NCI-H2029 treated with DMSO at 0.1 percent for 48 hours (cell line): ENCODE measurements around the gene SLC7A9.
"Not testable (repeated sequence)": the region's sequence is repeated elsewhere in the genome, so short reads cannot be mapped to it uniquely, and the experiment has no call there.

ENCODE experiments used
- DNase-seq: peaks from one replicate; lab custom pipeline; 2025; lab: John Stamatoyannopoulos, UW

The SLC7A9 gene

DNA sequence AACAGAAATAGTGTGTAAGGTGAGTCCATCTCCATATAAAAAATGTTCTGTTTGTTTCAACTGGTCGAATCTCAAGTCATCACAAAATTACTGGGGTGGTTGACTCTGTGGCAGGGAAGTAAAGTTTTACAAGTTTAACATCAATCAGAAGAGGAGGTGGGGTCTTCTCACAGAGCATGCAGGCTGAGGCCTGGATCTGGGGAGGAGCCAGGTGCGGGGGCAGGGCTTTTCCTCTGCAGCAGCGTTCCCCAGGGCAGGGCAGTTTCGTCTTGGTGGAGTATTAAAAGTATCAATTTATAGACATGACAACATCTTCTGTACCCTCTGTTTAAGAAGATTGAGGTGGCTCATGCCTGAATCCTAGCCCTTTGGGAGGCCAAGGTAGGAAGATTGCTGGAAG is 68.8 kb downstream of the SLC7A9 start:
- no peak for DNase-seq

DNA sequence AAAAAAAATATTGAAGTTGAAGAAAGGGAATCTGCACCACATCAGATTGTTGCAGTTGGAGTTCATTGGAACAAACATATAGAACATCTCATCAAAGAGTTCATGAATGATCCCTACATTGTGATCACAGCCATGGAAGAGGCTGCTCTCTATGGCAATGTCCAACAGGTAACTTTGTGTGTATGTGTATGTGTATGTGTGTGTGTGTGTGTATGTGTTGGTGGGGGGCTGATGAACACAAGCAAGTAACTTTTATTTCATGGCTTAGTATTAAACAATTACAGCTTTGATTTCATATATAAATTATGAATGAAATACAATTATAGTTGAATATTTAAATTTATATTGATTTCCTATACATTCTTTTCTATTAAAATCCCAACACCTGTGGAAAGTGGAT is 69.4 kb downstream of the SLC7A9 start:
- no peak for DNase-seq

- peak; percentile 65 for DNase-seq
Observed at GRCh38 chr19:32798201-32798600, 71.4 kb downstream of the SLC7A9 start.

GRCh38 chr19:32789429-32789828 is 80.1 kb downstream of the SLC7A9 start:
- DNase-seq, result no peak

- DNase-seq, result not testable (repeated sequence)
Observed at GRCh38 chr19:32787895-32788294, 81.7 kb downstream of the SLC7A9 start.

DNA sequence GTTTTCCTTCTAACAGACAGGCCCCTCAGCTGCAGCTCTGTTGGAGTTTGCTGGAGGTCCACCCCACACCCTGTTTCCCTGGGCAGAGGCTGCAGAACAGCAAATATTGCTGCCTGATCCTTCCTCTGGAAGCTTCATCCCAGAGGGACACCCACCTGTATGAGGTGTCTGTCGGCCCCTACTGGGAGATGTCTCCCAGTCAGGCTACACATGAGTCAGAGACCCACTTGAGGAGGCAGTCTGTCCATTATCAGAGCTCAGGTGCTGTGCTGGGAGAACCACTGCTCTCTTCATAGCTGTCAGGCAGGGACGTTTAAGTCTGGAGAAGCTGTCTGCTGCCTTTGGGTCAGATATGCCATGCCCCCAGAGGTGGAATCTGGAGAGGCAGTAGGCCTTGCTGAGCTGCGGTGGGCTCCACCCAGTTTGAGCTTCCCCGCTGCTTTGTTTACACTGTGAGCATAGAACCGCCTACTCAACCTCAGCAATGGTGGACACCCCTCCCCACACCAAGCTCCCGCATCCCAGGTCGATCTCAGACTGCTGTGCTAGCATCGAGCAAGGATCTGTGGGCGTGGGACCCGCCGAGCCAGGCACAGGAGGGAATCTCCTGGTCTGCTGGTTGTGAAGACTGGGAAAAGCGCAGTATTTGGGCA is 82.3 kb downstream of the SLC7A9 start:
- DNase-seq, result not testable (repeated sequence)

GRCh38 chr19:32782089-32782488 is 87.5 kb downstream of the SLC7A9 start:
- DNase-seq, result not testable (repeated sequence)

DNA sequence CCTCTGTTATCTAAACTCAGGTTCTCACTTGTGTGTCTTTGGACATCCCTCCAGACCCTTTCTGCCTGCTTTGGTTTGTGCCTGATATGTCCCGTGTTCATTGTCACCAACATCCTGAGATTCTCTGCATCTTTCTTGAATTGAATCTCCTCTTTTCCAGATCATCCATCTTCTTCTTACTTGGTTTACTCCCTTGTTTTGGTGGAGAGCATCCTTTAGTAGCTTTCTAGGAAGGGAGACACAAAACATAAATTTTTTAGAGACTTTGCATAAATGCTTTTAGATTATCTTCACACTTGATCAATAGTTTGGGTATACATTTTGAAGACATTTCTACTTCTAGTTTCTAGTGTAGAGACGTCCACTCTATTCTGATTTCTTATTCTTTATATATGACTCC is 88.3 kb downstream of the SLC7A9 start:
- no peak for DNase-seq
